Transverse colon (tissue), 4 donors: ENCODE data around the gene CLSTN2. TPM values are rescaled to one million over a fixed set of nuclear protein-coding genes. Genes with fewer than 3 reads are reported as not detected.

Experiments
- DNase-seq: peaks from one replicate; pipeline ENCODE4 v3.0.0-alpha.2; 2019
- H3K27ac ChIP-seq, 4 donors: fragments of 200-600 bp; sonication (generic); 2 replicates each; pipeline ENCODE4 v1.5.1; 2016 to 2018; ENCODE audit warnings: inconsistent platforms in 4 of 4
- H3K27me3 ChIP-seq: fragments of 200-600 bp; sonication (generic); 2 replicates; pipeline ENCODE4 v1.5.1; 2017; ENCODE audit warnings: inconsistent platforms
- H3K36me3 ChIP-seq, 4 donors: fragments of 200-600 bp; sonication (generic); 2 replicates each; pipeline ENCODE4 v1.5.1; 2017 to 2019; ENCODE audit warnings: inconsistent platforms in 4 of 4
- H3K4me1 ChIP-seq, 4 donors: fragments of 200-600 bp; sonication (generic); 2 replicates each; pipeline ENCODE4 v1.5.1; 2017 to 2020; ENCODE audit warnings: inconsistent platforms in 4 of 4
- H3K4me3 ChIP-seq, 4 donors: fragments of 200-600 bp; sonication (generic); 1 replicate in 1 of 4; 2 replicates in 3 of 4; pipeline versions ENCODE4 v1.5.1 to v1.6.1; 2017 to 2019; ENCODE audit warnings: inconsistent platforms in 4 of 4
- H3K9me3 ChIP-seq, 2 donors: fragments of 200-600 bp; sonication (generic); 2 replicates each; pipeline ENCODE4 v1.5.1; 2017 to 2019; ENCODE audit warnings: inconsistent platforms in 2 of 2
- EP300 ChIP-seq: sonication (generic); formaldehyde crosslinking; IDR thresholded peaks from one replicate; pipeline ENCODE4 v1.6.1; 2017; ENCODE audit warnings: antibody characterized with exemption, low read depth
- POLR2A ChIP-seq: fragments of 450-650 bp; IDR thresholded peaks from one replicate; pipeline ENCODE4 v1.6.1; 2016; ENCODE audit warnings: antibody characterized with exemption, mild to moderate bottlenecking, moderate library complexity
- POLR2AphosphoS5 ChIP-seq, 3 donors: sonication (generic); formaldehyde crosslinking; IDR thresholded peaks; one replicate each; pipeline ENCODE4 v1.6.1; 2016; ENCODE audit warnings: antibody characterized with exemption in 3 of 3
- WGBS, 2 donors: methylation state at CpG; one replicate each; pipeline ENCODE4 v1.1.5; 2018; ENCODE audit warnings: low coverage in 1 of 2; 5-methylcytosine and 5-hydroxymethylcytosine counted together
- in situ Hi-C, 4 donors: fragments of 200-750 bp; cut with MboI; loops; one replicate each; pipeline versions ENCODE4 v1.15.0 to v1.15.1; 2017; ENCODE audit warnings: low sequenced_read_pairs in 3 of 4, low pct_ligation_motif_present in 1 of 4, low pct_unique_long_range_greater_than_20kb in 1 of 4
- intact Hi-C: fragments of 100-400 bp; cut with DNase I; formaldehyde crosslinking; loops from one replicate; pipeline ENCODE4 v1.15.1; 2023; ENCODE audit warnings: low total_unique reads
- total RNA-seq, 4 donors: library from RNA; depleted of rRNA; stranded (reverse); fragments of >200 nt; gene quantifications; one replicate each; pipeline ENCODE4 v1.1.0, GENCODE V29; 2016
- TF ChIP-seq, protein P1 (sequence below), 5 experiments: fragments of 200-600 bp in 3 of 5; fragments of 450-650 bp in 2 of 5; sonication (generic) in 3 of 5; IDR thresholded peaks; 1 replicate in 2 of 5; 2 replicates in 3 of 5; pipeline ENCODE4 v1.5.1; 2016 to 2017; ENCODE audit warnings: antibody characterized with exemption in 5 of 5, inconsistent platforms in 3 of 5, mild to moderate bottlenecking in 2 of 5, moderate library complexity in 1 of 5

Gene CLSTN2
- total RNA-seq, 4 donors from 2014 or later = 0.60 to 9.0 (median 2.2) TPM

DNA sequence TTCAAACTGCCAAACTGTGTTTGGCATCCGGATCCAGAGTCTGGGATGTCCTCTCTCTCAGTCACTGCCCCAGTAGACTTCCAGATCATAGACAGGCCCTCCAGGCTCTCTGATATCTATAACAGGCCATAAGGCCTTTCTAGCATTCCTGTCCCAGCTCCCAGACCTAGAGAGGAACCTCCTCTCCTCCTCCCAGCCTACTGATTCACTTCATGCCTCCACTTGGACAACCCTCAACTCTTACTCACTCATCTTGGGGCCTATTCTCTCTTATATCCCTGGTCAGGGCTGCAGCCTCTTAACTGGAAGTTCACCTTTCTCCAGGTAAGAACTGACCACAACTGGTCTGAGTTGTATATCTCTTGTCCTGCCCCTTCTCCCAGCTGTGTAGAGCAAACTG lies 489.2 kb downstream of the CLSTN2 start:
- in situ Hi-C loops (no loop called here), intact Hi-C loops (no loop called here)
- Histone ChIP-seq H3K4me1 (no peaks in the 10 kb centered on the region), H3K4me3 (no peak overlapping the region), H3K27me3 (no peaks in the 10 kb centered on the region), H3K27ac (no peak overlapping the region), H3K36me3 (no peaks in the 10 kb centered on the region), H3K9me3 (no peaks in the 10 kb centered on the region)
- 40 to 86% methylated on average over 1 of the region's 1 CpG for WGBS, 2 donors
- no peak for DNase-seq
- TF ChIP-seq, protein P1, sequence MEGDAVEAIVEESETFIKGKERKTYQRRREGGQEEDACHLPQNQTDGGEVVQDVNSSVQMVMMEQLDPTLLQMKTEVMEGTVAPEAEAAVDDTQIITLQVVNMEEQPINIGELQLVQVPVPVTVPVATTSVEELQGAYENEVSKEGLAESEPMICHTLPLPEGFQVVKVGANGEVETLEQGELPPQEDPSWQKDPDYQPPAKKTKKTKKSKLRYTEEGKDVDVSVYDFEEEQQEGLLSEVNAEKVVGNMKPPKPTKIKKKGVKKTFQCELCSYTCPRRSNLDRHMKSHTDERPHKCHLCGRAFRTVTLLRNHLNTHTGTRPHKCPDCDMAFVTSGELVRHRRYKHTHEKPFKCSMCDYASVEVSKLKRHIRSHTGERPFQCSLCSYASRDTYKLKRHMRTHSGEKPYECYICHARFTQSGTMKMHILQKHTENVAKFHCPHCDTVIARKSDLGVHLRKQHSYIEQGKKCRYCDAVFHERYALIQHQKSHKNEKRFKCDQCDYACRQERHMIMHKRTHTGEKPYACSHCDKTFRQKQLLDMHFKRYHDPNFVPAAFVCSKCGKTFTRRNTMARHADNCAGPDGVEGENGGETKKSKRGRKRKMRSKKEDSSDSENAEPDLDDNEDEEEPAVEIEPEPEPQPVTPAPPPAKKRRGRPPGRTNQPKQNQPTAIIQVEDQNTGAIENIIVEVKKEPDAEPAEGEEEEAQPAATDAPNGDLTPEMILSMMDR (IDR thresholded peaks at IDR 0.05) = no peak
- TF ChIP-seq EP300 (no peak), POLR2A (no peak), POLR2AphosphoS5 (IDR thresholded peaks at IDR 0.05) (no peak)

- Histone ChIP-seq H3K36me3 (no peaks in the 10 kb centered on the region), H3K4me1 (no peaks in the 10 kb centered on the region), H3K4me3 (no peak overlapping the region), H3K9me3 (no peaks in the 10 kb centered on the region), H3K27ac (no peak overlapping the region), H3K27me3 (no peaks in the 10 kb centered on the region)
- intact Hi-C loops = no loop called here
- 72% methylated on average over 1 of the region's 1 CpG; no CpG with 5 or more reads in 1 of the 2 donors for WGBS, 2 donors
- in situ Hi-C loops = no loop called here
- TF ChIP-seq POLR2A (no peak), EP300 (no peak), POLR2AphosphoS5 (IDR thresholded peaks at IDR 0.05) (no peak)
- TF ChIP-seq, protein P1 (IDR thresholded peaks at IDR 0.05) = no peak
- no peak for DNase-seq
Measured at GRCh38 chr3:140424726-140425125, 489.7 kb downstream of the CLSTN2 start.

DNA sequence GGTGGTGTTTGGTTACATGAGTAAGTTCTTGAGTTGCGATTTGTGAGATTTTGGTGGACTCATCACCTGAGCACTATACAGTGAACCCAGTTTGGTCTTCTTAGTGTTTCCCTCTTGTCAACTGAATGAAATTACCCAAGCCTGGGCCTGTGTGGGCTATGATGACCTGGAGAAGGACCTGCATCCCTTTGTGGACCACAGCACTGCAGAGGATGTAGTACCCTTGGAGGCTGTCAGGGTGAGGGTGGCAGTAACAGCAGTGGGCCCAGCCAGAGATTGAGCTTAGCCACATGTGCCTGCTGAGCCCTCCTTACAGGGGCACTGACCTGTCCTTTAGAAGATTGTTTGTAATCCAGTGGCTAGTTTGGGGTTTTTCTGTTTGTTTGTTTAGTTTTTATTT lies 492.8 kb downstream of the CLSTN2 start:
- H3K9me3 ChIP-seq = no peaks in the 10 kb centered on the region
- no peak overlapping the region for H3K27ac ChIP-seq
- no peak for TF ChIP-seq POLR2A
- TF ChIP-seq EP300 = no peak
- TF ChIP-seq, protein P1 (IDR thresholded peaks at IDR 0.05) = no peak
- TF ChIP-seq POLR2AphosphoS5 (IDR thresholded peaks at IDR 0.05) = no peak
- no peak overlapping the region for H3K4me3 ChIP-seq
- 80 to 96% methylated on average over 1 of the region's 1 CpG for WGBS, 2 donors
- no peaks in the 10 kb centered on the region for H3K4me1 ChIP-seq
- no peak for DNase-seq
- no peaks in the 10 kb centered on the region for H3K27me3 ChIP-seq
- intact Hi-C loops = no loop called here
- H3K36me3 ChIP-seq = no peaks in the 10 kb centered on the region
- in situ Hi-C loops = no loop called here

DNA sequence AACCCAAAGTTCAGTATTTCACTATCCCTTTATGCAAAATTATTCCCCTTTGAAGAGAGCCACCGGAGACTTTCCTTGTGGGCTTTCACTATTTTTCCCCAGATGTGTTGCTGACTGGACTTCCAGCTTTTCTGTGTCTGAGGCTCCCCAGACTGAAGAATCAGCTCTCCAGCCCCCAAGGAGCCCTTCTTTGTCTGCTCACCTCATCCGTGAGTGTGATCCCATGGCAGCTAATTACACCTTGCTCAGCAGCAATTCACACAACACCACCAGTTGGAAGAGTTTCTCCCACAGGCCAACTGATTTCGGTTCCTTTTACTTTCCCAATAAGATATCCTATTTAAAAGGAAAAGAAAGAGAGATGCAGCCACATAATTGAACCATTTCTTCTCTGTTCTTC lies 493.4 kb downstream of the CLSTN2 start:
- H3K4me3 ChIP-seq = no peak overlapping the region
- no peaks in the 10 kb centered on the region for H3K27me3 ChIP-seq
- H3K4me1 ChIP-seq = no peaks in the 10 kb centered on the region
- no peak overlapping the region for H3K27ac ChIP-seq
- no peaks in the 10 kb centered on the region for H3K36me3 ChIP-seq
- H3K9me3 ChIP-seq = no peaks in the 10 kb centered on the region
- intact Hi-C loops = no loop called here
- no peak for TF ChIP-seq POLR2A
- TF ChIP-seq POLR2AphosphoS5 (IDR thresholded peaks at IDR 0.05) = no peak
- TF ChIP-seq, protein P1 (IDR thresholded peaks at IDR 0.05) = no peak
- TF ChIP-seq EP300 = no peak
- DNase-seq = no peak
- 47 to 54% methylated on average over 2 to 3 of the region's 3 CpGs for WGBS, 2 donors
- in situ Hi-C loops = no loop called here
